ENCODE results near the gene GHRHR. TPM values are rescaled to one million over a fixed set of nuclear protein-coding genes. Genes with fewer than 3 reads are reported as not detected.
A peak's percentile ranks its signal among the peaks of the same experiment; 100 is the strongest.

GHRHR gene
- polyA plus RNA-seq, 3 donors: not detected

- Histone ChIP-seq H3K4me3 (replicated peaks in 1 of 3; ENCODE audit: low read depth in 2 of 3, low read length in 3 of 3) (no peak overlapping the region), H3K27me3 (ENCODE audit: control insufficient read depth in 2 of 2, insufficient read depth in 2 of 2, low read length in 2 of 2) (peaks cover 0 to 24% of the 10 kb centered on the region in 2 donors), H3K4me1 (ENCODE audit: control insufficient read depth in 1 of 2, insufficient read depth in 2 of 2, low read length in 2 of 2) (peaks cover 0 to 2% of the 10 kb centered on the region in 2 donors), H3K4me2 (replicated peaks; ENCODE audit: extremely low read depth, low read length, poor library complexity, severe bottlenecking) (no peak overlapping the region), H3K9me3 (replicated peaks in 1 of 2; ENCODE audit: control insufficient read depth in 1 of 2, insufficient read depth in 1 of 2, low read length in 2 of 2) (no peaks in the 10 kb centered on the region), H2AFZ (ENCODE audit: insufficient read depth, low read depth, low read length, poor library complexity, severe bottlenecking) (no peak overlapping the region), H4K20me1 (ENCODE audit: insufficient read depth, low read length) (no peaks in the 10 kb centered on the region), H3K79me2 (ENCODE audit: insufficient read depth, low read length) (no peaks in the 10 kb centered on the region), H3K9ac (ENCODE audit: insufficient read depth, low read length, poor library complexity, severe bottlenecking) (no peak overlapping the region), H3K27ac (ENCODE audit: low read depth in 1 of 2, low read length in 2 of 2) (no peak overlapping the region), H3K36me3 (replicated peaks in 1 of 2; ENCODE audit: control insufficient read depth in 1 of 2, insufficient read depth in 2 of 2, low read length in 2 of 2) (no peaks in the 10 kb centered on the region)
- Mint-ChIP-seq H3K27ac (no peak overlapping the region), H3K4me3 (no peak overlapping the region), H3K27me3 (ENCODE audit: low read depth in 3 of 3) (peaks cover 22 to 50% (median 29%) of the 10 kb centered on the region in 3 donors), H3K9me3 (peaks cover 0 to 4% (median 0%) of the 10 kb centered on the region in 7 donors), H3K4me1 (peaks cover 6% of the 10 kb centered on the region), H3K36me3 (no peaks in the 10 kb centered on the region)
- WGBS (ENCODE audit: insufficient coverage): 0% methylated on average over 7 of the region's 15 CpGs
- peak; percentile 91 for TF ChIP-seq CTCF (IDR thresholded peaks at IDR 0.05)
- peak; percentile 46 to 66 (median 60) for DNase-seq
- intact Hi-C loops (cut with micrococcal nuclease): loop anchor here (2.0 kb wide), 2 partner anchors 136 to 140 kb away; no protein-coding TSS in a partner anchor
Observed at GRCh38 chr7:30983042-30983913, 19.5 kb downstream of the GHRHR start.

- Mint-ChIP-seq H3K27me3 (ENCODE audit: low read depth in 3 of 3) (peaks cover 22 to 50% (median 27%) of the 10 kb centered on the region in 3 donors), H3K4me1 (peaks cover 12% of the 10 kb centered on the region), H3K36me3 (no peaks in the 10 kb centered on the region), H3K4me3 (peak overlapping the region in 1 of 2 donors; percentile 26), H3K9me3 (peaks cover 0 to 4% (median 0%) of the 10 kb centered on the region in 7 donors), H3K27ac (no peak overlapping the region)
- WGBS (ENCODE audit: insufficient coverage): 31% methylated on average over 3 of the region's 12 CpGs
- no peak for DNase-seq
- Histone ChIP-seq H3K4me1 (ENCODE audit: control insufficient read depth in 1 of 2, insufficient read depth in 2 of 2, low read length in 2 of 2) (peaks cover 0 to 8% of the 10 kb centered on the region in 2 donors), H3K36me3 (replicated peaks in 1 of 2; ENCODE audit: control insufficient read depth in 1 of 2, insufficient read depth in 2 of 2, low read length in 2 of 2) (no peaks in the 10 kb centered on the region), H3K4me3 (replicated peaks in 1 of 3; ENCODE audit: low read depth in 2 of 3, low read length in 3 of 3) (no peak overlapping the region), H3K9me3 (replicated peaks in 1 of 2; ENCODE audit: control insufficient read depth in 1 of 2, insufficient read depth in 1 of 2, low read length in 2 of 2) (no peaks in the 10 kb centered on the region), H3K27me3 (ENCODE audit: control insufficient read depth in 2 of 2, insufficient read depth in 2 of 2, low read length in 2 of 2) (peaks cover 0 to 24% of the 10 kb centered on the region in 2 donors), H3K4me2 (replicated peaks; ENCODE audit: extremely low read depth, low read length, poor library complexity, severe bottlenecking) (no peak overlapping the region), H3K79me2 (ENCODE audit: insufficient read depth, low read length) (no peaks in the 10 kb centered on the region), H3K27ac (ENCODE audit: low read depth in 1 of 2, low read length in 2 of 2) (no peak overlapping the region), H3K9ac (ENCODE audit: insufficient read depth, low read length, poor library complexity, severe bottlenecking) (no peak overlapping the region), H4K20me1 (ENCODE audit: insufficient read depth, low read length) (no peaks in the 10 kb centered on the region), H2AFZ (ENCODE audit: insufficient read depth, low read depth, low read length, poor library complexity, severe bottlenecking) (no peak overlapping the region)
- peak; percentile 65 for TF ChIP-seq CTCF (IDR thresholded peaks at IDR 0.05)
- intact Hi-C loops (cut with micrococcal nuclease): loop anchor here (2.0 kb wide), 2 partner anchors 135 to 139 kb away; no protein-coding TSS in a partner anchor
Observed at GRCh38 chr7:30983914-30984247, 20.1 kb downstream of the GHRHR start.

Measured in CD14-positive monocyte (primary cell).